ENCODE measurements around the gene PANX3.
A peak's percentile ranks its signal among the peaks of the same experiment; 100 is the strongest.

The PANX3 gene

DNA sequence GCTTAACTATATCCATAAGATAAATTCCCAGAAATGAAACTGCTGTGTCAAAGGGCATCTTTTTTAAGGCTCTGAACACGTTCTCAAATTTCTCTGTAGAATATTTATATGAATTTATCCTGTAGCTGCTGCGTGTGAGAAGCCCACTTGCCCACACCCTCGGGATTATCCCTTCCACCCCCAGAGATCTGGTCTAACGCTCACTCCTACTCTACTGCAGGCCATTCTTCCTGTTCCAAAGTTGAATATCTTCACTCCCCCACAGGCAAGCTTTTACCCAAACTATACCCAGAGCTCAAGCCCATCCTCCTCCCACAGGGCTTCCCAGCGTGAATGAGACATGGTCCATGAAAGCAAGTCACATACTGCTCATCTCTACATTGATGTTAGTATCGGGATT is 37.4 kb downstream of the PANX3 start:
- FAIRE-seq: no peak

DNA sequence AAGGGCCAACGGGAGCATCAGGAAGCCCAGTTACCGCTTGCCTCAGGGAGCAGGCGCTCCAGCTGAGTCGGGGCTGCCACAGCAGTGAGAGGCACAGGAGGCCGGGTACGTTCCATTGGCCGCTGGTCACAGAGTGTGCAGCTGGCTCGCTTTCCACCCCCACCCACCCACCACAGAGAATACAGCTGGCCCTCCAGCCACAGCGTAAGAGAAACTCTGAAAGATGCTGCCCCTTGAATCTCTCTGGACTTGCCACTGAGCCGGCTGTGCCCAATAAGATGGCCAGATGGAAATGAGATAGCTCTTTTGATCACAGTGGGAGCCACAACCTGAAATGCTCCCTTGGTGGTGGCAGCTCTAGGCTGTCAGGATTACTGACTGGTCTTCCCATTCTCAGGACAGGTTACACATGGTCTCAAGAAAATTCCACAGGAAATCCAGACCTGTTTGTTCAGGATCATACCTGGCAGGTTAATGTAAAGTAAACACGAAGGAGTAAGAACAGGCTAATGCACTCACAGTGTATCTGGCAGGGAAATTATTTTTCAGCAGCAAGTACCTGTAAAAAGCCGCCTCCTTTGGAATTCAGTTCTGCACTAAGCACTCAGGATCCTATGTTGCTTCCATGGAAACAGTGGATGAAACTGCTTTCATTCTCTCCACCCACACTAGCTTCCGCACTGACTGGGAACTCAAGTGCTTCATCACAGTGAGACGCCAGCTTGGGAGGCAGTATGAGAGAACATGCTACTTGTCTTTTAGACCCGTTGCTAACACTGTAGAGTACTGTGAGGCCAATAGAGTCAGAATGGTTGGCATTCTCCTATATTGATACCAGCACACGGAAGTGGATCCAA is 45.8 kb downstream of the PANX3 start:
- DNase-seq (ENCODE audit: extremely low spot score, insufficient read length, low read depth): no peak
- FAIRE-seq: no peak

More for the DNA sequence above, 37.4 kb downstream of the PANX3 start:
- no peak for DNase-seq (ENCODE audit: extremely low spot score, insufficient read length, low read depth)

DNA sequence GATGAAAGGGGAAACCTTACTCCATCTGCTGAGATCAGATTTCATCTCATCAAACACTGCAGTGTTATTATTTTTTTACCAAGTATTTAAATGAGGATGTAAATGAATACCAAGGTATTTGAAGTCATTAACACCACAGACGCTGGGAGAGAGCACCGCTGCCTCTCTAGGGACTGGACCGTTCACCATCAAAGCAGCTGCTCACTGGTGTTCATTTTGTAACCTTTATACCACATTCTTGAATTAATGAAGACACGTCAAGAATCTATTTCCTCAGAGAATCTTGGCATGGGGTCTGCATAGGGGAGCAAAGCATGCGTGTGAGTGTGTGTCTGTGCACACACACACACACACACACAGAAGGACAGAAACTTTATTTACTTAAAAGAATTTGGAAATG is 46.7 kb downstream of the PANX3 start:
- DNase-seq (ENCODE audit: extremely low spot score, insufficient read length, low read depth) (no peak), FAIRE-seq (no peak)

DNA sequence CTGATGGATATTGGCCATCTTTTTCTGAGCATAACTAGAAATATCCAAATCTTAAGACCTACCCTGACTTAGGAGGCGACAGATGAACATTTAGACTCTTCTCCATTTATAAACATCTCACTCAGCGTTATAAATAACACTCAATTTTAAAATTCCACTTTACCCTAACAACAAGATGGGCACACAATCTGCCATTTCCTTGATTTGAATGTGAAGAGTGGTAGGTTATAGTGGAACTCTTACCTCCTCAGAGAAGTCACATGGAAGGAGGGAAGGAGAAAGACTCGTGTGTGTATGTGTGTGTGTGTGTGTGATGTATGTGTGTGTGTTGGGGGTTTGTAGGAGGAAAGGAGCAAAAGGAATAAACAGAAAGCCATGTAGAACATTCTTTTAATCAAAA is 47.3 kb downstream of the PANX3 start:
- DNase-seq (ENCODE audit: extremely low spot score, insufficient read length, low read depth): no peak
- FAIRE-seq: no peak

DNA sequence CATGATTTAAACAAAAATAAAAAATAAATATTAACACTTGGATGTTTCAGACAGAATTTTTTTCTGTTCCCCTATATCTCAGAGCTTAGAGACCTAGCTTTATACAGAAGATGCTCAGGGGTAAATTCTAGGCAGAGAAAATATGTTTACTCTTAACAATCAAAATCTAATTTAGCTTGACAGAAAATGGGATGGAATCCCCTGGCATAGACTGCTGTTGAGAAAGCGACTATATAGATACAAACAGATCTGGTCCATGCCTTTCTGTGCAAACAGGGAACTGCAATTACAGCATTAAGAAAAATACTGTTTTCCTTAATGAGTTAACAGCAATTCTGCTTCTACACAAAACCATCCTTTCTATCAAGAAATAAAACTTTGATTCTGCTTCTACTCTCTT is 47.8 kb downstream of the PANX3 start:
- FAIRE-seq: no peak
- no peak for DNase-seq (ENCODE audit: extremely low spot score, insufficient read length, low read depth)

DNA sequence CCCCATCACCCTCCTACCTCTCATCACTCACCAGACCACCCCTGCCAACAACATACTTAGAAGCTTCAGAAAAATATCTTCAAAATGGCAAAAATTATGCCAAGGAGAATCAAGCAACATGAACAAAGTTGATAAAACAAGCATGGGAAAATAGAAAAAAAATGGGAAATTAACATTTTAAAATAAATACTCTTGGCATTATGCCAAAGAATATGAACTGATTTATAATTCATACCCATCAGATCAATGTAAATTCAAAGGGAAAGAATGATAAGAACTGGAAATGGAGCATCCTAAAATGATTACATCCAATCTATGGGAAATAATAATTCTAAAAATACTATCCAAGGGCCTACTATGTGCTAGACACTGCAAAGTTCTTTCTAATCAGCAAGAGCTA is 50.3 kb downstream of the PANX3 start:
- no peak for FAIRE-seq

DNA sequence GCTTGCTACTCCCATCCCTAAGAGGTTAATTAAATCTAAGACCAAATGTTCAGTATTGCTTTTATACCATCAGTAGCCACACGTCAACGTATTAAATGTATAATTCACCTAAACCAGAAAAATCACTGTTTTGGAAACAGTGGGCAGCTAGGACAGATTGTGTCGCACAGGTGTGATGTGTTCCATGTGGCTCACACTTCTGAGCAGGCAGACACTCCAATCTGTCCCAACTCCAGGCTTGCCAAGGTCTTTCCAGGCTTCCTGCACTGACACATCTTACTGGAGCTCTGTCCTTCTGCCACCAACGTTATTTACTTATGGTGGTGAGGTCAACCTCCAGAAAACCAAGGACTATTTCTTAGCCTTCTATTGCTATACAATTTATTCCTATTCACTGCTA is 50.9 kb downstream of the PANX3 start:
- FAIRE-seq: no peak

More for the DNA sequence above, 50.3 kb downstream of the PANX3 start:
- DNase-seq (ENCODE audit: extremely low spot score, insufficient read length, low read depth): no peak

DNA sequence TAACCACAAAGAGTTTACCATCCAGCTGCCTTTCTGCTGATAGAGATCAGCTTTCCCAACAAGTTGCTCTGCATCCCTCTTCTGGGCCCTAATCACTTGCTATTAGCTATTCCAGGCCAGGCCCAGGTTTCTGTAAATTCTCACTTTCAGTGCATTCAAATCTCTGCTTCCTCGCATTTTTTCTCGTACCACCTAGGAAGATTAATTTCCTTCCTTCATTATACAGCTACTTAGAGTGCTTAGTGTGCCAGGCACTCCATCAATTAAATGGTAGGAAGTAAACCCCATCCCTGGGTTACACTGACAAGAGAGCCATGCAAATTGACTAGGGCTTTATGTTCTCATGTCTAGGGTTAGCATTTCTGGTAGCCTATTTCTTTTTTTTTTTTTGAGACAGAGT is 52.6 kb downstream of the PANX3 start:
- no peak for DNase-seq (ENCODE audit: extremely low spot score, insufficient read length, low read depth)
- FAIRE-seq: no peak

More for the DNA sequence above, 50.9 kb downstream of the PANX3 start:
- DNase-seq (ENCODE audit: extremely low spot score, insufficient read length, low read depth): no peak

DNA sequence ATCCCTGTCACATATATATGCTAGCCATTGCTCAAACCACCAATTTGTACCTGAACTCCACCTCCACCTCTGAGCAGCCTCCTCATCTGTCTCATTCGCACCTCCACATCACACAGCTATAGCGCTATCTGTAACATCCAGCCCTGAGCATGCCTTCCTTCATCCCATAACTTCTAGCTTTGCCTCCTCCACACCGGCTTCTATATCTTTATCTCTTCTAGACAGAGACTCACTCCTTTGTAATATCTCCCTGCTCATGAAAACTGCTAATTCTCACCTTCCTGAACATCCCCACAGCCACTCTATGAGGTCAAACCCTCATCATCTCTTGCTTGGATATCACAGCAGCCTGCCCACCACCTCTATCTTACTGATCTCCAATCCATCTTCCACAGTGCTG is 56.4 kb downstream of the PANX3 start:
- no peak for DNase-seq (ENCODE audit: extremely low spot score, insufficient read length, low read depth)
- FAIRE-seq: no peak

DNA sequence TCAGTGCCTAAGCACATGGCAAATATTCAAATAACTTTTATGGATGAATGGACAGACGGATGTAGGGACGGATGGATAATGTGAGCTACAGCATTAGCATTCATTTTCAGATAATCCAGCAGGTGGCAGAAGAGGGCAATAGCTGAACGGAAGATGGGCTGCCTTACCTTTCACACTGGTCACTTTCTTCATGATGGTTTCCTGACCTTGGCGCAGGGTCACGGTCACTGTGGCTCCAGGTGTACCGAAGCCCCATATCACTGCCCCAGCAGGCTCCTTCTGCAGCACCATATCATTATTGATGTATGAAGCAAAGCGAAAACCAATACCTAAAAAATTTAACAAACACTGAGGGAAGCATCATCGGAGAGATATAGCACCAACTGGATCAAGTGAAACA is 58.0 kb downstream of the PANX3 start:
- DNase-seq (ENCODE audit: extremely low spot score, insufficient read length, low read depth): peak; percentile 43

More for the DNA sequence above, 58.0 kb downstream of the PANX3 start:
- peak; percentile 81 for FAIRE-seq
